ENCODE data around the gene TRAPPC6A. TPM values are rescaled to one million over a fixed set of nuclear protein-coding genes. Genes with fewer than 3 reads are reported as not detected.

The TRAPPC6A gene
- total and polyA plus RNA-seq, 2 experiments from 2014 or later: 29.4 to 74.7 TPM

DNA sequence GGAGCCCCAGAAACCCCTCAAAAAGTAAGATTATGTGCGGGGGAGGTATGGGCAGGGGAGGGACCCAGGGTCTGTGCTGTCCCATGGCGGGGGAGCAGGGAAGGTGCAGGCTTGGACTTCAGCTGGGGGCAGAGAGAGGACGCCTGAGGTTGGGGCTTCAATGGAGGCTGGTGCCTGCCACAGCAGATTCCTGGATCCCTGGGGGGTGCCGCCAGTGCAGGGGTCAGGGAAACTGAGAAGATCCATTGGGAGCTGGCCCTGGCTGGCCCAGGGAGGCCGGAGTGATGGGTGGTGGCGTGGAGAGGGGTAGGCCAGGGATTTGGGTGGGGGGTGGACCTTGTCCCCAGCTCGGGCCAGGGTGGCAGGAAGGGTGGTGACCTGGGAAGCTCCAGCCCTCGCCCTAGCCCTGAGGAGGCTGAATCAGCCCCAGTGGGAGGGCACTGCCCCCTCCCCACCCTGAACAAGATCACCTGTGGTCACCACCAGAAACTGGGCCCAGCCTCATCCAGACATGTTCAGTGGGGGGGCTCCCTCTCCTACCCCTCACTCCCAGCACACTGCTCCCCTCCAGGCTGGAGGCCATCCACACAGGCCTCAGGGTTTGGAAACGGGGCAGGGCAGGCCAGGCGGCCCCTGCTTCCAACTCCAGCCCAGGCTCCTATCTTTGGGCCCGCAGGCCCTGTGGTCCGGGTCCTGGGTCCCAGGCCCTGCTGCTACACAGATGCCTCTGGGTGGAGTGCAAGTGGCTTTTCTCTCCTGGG, 18.6 kb downstream of the TRAPPC6A start:
- Histone ChIP-seq H3F3A (replicated peaks; ENCODE audit: low read depth) (no peaks in the 10 kb centered on the region), H4K20me1 (replicated peaks; ENCODE audit: insufficient read depth) (no peaks in the 10 kb centered on the region; the same call in 1 of the 2 replicates), H2AFZ (no peak overlapping the region), H3K36me3 (ENCODE audit: insufficient read depth) (no peaks in the 10 kb centered on the region), H3K79me2 (replicated peaks; ENCODE audit: insufficient read depth) (no peaks in the 10 kb centered on the region), H3K4me2 (no peak overlapping the region), H3K9me2 (ENCODE audit: insufficient read depth) (no peaks in the 10 kb centered on the region), H3K27me3 (ENCODE audit: insufficient read depth) (peaks cover 11% of the 10 kb centered on the region), H3K27ac (ENCODE audit: low read depth) (no peak overlapping the region), H3K4me1 (ENCODE audit: insufficient read depth) (no peaks in the 10 kb centered on the region; the same call in 1 of the 2 replicates), H3K4me3 (no peak overlapping the region)
- Mint-ChIP-seq H3K36me3 (ENCODE audit: low read depth) (no peaks in the 10 kb centered on the region; the same call in 2 of the 3 replicates), H3K4me1 (peaks cover 20% of the 10 kb centered on the region), H3K9me3 (no peaks in the 10 kb centered on the region; the same call in 2 of the 3 replicates), H3K4me3 (no peak overlapping the region), H3K27ac (no peak overlapping the region), H3K27me3 (ENCODE audit: insufficient read depth, low read depth, poor library complexity) (peaks cover 26% of the 10 kb centered on the region)
- TF ChIP-seq, protein P1, sequence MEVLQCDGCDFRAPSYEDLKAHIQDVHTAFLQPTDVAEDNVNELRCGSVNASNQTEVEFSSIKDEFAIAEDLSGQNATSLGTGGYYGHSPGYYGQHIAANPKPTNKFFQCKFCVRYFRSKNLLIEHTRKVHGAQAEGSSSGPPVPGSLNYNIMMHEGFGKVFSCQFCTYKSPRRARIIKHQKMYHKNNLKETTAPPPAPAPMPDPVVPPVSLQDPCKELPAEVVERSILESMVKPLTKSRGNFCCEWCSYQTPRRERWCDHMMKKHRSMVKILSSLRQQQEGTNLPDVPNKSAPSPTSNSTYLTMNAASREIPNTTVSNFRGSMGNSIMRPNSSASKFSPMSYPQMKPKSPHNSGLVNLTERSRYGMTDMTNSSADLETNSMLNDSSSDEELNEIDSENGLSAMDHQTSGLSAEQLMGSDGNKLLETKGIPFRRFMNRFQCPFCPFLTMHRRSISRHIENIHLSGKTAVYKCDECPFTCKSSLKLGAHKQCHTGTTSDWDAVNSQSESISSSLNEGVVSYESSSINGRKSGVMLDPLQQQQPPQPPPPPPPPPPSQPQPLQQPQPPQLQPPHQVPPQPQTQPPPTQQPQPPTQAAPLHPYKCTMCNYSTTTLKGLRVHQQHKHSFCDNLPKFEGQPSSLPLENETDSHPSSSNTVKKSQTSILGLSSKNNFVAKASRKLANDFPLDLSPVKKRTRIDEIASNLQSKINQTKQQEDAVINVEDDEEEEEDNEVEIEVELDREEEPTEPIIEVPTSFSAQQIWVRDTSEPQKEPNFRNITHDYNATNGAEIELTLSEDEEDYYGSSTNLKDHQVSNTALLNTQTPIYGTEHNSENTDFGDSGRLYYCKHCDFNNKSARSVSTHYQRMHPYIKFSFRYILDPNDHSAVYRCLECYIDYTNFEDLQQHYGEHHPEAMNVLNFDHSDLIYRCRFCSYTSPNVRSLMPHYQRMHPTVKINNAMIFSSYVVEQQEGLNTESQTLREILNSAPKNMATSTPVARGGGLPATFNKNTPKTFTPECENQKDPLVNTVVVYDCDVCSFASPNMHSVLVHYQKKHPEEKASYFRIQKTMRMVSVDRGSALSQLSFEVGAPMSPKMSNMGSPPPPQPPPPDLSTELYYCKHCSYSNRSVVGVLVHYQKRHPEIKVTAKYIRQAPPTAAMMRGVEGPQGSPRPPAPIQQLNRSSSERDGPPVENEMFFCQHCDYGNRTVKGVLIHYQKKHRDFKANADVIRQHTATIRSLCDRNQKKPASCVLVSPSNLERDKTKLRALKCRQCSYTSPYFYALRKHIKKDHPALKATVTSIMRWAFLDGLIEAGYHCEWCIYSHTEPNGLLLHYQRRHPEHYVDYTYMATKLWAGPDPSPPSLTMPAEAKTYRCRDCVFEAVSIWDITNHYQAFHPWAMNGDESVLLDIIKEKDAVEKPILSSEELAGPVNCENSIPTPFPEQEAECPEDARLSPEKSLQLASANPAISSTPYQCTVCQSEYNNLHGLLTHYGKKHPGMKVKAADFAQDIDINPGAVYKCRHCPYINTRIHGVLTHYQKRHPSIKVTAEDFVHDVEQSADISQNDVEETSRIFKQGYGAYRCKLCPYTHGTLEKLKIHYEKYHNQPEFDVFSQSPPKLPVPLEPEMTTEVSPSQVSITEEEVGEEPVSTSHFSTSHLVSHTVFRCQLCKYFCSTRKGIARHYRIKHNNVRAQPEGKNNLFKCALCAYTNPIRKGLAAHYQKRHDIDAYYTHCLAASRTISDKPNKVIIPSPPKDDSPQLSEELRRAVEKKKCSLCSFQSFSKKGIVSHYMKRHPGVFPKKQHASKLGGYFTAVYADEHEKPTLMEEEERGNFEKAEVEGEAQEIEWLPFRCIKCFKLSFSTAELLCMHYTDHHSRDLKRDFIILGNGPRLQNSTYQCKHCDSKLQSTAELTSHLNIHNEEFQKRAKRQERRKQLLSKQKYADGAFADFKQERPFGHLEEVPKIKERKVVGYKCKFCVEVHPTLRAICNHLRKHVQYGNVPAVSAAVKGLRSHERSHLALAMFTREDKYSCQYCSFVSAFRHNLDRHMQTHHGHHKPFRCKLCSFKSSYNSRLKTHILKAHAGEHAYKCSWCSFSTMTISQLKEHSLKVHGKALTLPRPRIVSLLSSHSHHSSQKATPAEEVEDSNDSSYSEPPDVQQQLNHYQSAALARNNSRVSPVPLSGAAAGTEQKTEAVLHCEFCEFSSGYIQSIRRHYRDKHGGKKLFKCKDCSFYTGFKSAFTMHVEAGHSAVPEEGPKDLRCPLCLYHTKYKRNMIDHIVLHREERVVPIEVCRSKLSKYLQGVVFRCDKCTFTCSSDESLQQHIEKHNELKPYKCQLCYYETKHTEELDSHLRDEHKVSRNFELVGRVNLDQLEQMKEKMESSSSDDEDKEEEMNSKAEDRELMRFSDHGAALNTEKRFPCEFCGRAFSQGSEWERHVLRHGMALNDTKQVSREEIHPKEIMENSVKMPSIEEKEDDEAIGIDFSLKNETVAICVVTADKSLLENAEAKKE (CRISPR knock-in tag; IDR thresholded peaks at IDR 0.05): no peak
- TF ChIP-seq, protein P2, sequence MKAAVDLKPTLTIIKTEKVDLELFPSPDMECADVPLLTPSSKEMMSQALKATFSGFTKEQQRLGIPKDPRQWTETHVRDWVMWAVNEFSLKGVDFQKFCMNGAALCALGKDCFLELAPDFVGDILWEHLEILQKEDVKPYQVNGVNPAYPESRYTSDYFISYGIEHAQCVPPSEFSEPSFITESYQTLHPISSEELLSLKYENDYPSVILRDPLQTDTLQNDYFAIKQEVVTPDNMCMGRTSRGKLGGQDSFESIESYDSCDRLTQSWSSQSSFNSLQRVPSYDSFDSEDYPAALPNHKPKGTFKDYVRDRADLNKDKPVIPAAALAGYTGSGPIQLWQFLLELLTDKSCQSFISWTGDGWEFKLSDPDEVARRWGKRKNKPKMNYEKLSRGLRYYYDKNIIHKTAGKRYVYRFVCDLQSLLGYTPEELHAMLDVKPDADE (IDR thresholded peaks at IDR 0.05): no peak
- TF ChIP-seq STAT1 (IDR thresholded peaks at IDR 0.05; ENCODE audit: unreplicated experiment) (no peak), NANOG (IDR thresholded peaks at IDR 0.05; ENCODE audit: borderline replicate concordance) (no peak), EZH2phosphoT487 (IDR thresholded peaks at IDR 0.05; ENCODE audit: unreplicated experiment) (no peak), CREB1 (CRISPR knock-in tag; IDR thresholded peaks at IDR 0.05; ENCODE audit: low read depth) (no peak), EZH2 (IDR thresholded peaks at IDR 0.05; ENCODE audit: low read depth, unreplicated experiment) (no peak)
- no peak for ATAC-seq
- no peak for DNase-seq (ENCODE audit: low spot score)
